Stimulated activated naive CD8-positive, alpha-beta T cell treated with anti-CD3 and anti-CD28 coated beads, Interleukin-15, Interleukin-2, amounts not matched to agents 100 U/mL and 50 U/mL, for 24 hours (primary cell): ENCODE data around the gene DDHD1.

Experiments used
- ATAC-seq: fragments of 150-1000 bp; cut with Tn5 transposase; one replicate; pipeline ENCODE4 v1.10.0; 2021
- DNase-seq: peaks from one replicate; pipeline ENCODE4 v3.0.0; 2021

The DDHD1 gene

GRCh38 chr14:53032161-53032803 is 120.8 kb downstream of the DDHD1 start:
- DNase-seq (no peak), ATAC-seq (no peak)

GRCh38 chr14:53027562-53027961 is 125.6 kb downstream of the DDHD1 start:
- ATAC-seq (no peak), DNase-seq (no peak)

- DNase-seq (no peak), ATAC-seq (no peak)
These were observed 126.1 kb downstream of the DDHD1 start for GRCh38 chr14:53027041-53027440.

- no peak for DNase-seq
- ATAC-seq, result no peak
These were observed 129.8 kb downstream of the DDHD1 start for GRCh38 chr14:53023325-53023724.

GRCh38 chr14:53022593-53022992 is 130.5 kb downstream of the DDHD1 start:
- no peak for DNase-seq
- no peak for ATAC-seq

- no peak for DNase-seq
- no peak for ATAC-seq
These were observed 132.8 kb downstream of the DDHD1 start for GRCh38 chr14:53020193-53020932.

GRCh38 chr14:53019406-53019805 is 133.7 kb downstream of the DDHD1 start:
- DNase-seq (no peak), ATAC-seq (no peak)

GRCh38 chr14:53017837-53018236 is 135.3 kb downstream of the DDHD1 start:
- no peak for ATAC-seq
- DNase-seq, result no peak

- ATAC-seq, result no peak
These were observed 136.2 kb downstream of the DDHD1 start for GRCh38 chr14:53016919-53017318.

GRCh38 chr14:53016491-53016890 is 136.6 kb downstream of the DDHD1 start:
- DNase-seq, result no peak

More at GRCh38 chr14:53016919-53017318, 136.2 kb downstream of the DDHD1 start:
- DNase-seq, result no peak

GRCh38 chr14:53011053-53011462 is 142.1 kb downstream of the DDHD1 start:
- DNase-seq, result no peak
- ATAC-seq, result no peak

More at GRCh38 chr14:53016491-53016890, 136.6 kb downstream of the DDHD1 start:
- no peak for ATAC-seq

- DNase-seq (no peak), ATAC-seq (no peak)
These were observed 142.7 kb downstream of the DDHD1 start for GRCh38 chr14:53010193-53011040.

- DNase-seq (no peak), ATAC-seq (no peak)
These were observed 146.1 kb downstream of the DDHD1 start for GRCh38 chr14:53006931-53007562.

- no peak for DNase-seq
- no peak for ATAC-seq
These were observed 148.1 kb downstream of the DDHD1 start for GRCh38 chr14:53004976-53005375.

GRCh38 chr14:53003776-53004175 is 149.3 kb downstream of the DDHD1 start:
- ATAC-seq, result no peak
- DNase-seq, result no peak

- DNase-seq (no peak), ATAC-seq (no peak)
These were observed 150.5 kb downstream of the DDHD1 start for GRCh38 chr14:53002576-53002975.

GRCh38 chr14:53001787-53002378 is 151.2 kb downstream of the DDHD1 start:
- DNase-seq (no peak), ATAC-seq (no peak)

GRCh38 chr14:52998376-52999015 is 154.6 kb downstream of the DDHD1 start:
- DNase-seq, result no peak

GRCh38 chr14:52996493-52996892 is 156.6 kb downstream of the DDHD1 start:
- ATAC-seq (no peak), DNase-seq (no peak)

More at GRCh38 chr14:52998376-52999015, 154.6 kb downstream of the DDHD1 start:
- no peak for ATAC-seq

GRCh38 chr14:52995998-52996397 is 157.1 kb downstream of the DDHD1 start:
- DNase-seq (no peak), ATAC-seq (no peak)

- DNase-seq (no peak), ATAC-seq (no peak)
These were observed 160.8 kb downstream of the DDHD1 start for GRCh38 chr14:52992236-52992870.
